GM20431 (cell line): Measurements from ENCODE around the gene L3MBTL4.

Experiments
- in situ Hi-C: fragments of 300-500 bp; cut with MseI, MboI; formaldehyde crosslinking; loops from one replicate; pipeline ENCODE4 v1.15.0; 2020; ENCODE audit warnings: low sequenced_read_pairs; ENCODE audit not compliant: unreplicated experiment

Gene L3MBTL4

DNA sequence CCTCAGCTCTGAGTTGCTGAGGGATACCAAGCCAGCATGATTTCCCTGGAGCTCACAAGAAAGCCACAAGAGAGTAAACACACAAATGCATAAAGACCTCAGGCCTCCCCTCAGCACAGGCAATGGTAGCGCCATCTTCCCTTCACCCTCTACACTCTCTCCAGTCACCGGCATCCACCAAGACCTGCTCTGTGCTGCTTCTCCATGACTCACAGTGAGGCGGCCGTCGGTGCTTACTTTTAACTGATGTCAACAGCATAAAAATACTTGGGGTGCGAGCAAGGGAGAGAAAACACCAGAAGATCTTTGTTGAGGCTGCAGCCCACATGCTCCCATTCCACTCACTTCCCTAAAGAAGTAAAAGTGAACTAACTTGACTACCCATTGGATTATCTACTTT lies 46.7 kb downstream of the L3MBTL4 start:
- in situ Hi-C loops: no loop called here

DNA sequence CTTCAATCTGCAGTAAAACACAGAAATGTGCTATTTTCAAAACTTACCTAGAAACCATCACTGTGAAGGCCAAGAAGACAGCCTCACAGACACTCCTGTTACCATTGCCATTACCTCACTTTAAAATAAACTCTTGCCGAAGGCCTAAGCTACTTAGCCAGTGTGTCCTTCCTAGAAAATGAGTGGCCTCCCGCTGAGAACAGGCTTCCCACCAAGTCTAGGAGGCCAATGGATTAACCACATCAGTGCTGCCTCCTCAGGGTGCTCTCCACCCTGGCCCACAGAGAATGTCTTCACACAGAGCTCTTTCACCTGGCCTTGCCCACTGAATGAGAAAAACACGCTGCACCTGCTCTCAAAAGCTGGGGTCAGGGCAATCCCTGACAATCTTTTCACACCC lies 47.5 kb downstream of the L3MBTL4 start:
- in situ Hi-C loops: no loop called here

DNA sequence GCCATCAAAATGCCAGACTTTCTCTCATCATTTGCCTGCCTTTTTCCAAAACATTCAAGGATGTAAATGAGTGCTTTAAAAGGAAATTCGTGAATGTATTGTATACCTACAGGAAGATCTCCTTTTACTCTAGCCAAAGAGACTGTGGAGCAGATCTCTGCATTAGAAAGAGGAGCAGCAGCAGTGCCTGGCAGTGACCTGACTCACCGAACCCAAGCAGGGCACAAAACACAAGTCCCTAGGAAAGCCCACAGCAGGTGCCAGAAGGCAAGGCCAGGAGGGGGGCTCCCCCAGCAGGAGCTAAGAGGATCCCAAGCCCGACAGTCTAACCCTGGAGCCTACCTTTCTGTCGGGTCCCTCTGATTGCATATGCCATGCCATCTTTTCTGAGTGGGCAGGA lies 47.9 kb downstream of the L3MBTL4 start:
- in situ Hi-C loops: no loop called here

- in situ Hi-C loops: no loop called here
Observed at GRCh38 chr18:6365385-6365784, 49.3 kb downstream of the L3MBTL4 start.

- in situ Hi-C loops: no loop called here
Observed at GRCh38 chr18:6363216-6363615, 51.5 kb downstream of the L3MBTL4 start.

DNA sequence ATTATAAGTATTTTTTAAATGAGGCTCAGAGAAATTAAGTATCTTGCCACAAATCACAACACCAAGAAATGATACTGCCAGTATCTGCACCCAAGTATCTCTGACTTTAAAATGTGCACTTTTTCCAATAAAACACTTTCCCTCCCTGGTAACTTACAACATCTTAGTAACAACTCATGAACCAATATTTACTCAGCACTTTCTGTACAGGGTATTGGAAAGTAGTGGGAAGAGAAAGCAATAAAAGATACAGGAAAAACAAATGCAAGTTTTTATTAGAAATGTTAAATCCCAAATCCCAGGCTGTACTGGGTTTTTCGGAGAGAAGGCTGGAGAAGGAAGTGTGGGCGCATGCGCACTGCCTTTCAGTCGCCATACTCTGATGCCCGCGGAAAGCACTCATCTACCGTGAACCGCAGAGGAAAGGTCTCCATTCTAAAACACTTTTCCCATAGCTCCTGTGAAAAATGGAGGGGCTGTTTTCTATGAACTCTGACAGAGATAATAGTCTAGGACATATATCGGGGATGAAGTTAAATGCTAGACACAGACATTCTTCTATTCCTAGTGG lies 52.1 kb downstream of the L3MBTL4 start:
- in situ Hi-C loops: no loop called here

DNA sequence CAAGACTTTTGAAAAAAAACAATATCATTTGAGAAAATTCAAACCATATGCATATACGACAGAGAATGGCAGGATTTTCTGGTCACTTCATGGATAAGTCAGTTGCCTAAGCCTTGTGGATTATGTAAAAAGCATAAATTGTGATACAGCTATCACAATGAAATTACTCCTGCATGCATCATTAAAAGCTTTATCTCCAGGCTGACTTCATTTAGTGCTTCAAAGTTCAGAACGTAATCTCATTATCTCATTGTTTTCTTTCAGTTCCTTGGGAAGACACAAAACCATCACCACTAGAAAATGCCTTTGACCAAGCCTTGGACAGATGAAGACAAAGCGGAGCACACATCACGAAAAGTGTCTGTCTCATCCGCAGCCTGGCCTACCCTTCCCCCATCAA lies 57.0 kb downstream of the L3MBTL4 start:
- in situ Hi-C loops: no loop called here

GRCh38 chr18:6355789-6356589 lies 58.7 kb downstream of the L3MBTL4 start:
- in situ Hi-C loops: no loop called here

DNA sequence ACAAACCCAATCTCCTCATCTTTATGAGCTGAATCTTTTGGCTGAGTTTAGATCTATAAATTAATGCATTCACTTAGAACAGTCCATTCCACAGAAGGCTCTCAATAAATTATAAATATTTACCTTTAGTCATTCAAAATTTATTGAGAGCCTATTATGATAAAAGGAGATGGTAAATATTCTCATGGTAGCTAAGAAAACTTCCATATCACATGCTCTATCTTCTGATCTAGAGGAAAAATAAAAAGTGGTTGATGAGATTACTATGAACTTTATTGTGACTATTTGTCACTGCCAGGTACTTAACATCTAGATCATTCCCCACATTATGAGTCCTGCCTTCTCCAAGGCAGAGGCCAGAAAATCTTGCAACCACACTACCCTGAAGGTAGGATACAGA lies 62.4 kb downstream of the L3MBTL4 start:
- in situ Hi-C loops: no loop called here

DNA sequence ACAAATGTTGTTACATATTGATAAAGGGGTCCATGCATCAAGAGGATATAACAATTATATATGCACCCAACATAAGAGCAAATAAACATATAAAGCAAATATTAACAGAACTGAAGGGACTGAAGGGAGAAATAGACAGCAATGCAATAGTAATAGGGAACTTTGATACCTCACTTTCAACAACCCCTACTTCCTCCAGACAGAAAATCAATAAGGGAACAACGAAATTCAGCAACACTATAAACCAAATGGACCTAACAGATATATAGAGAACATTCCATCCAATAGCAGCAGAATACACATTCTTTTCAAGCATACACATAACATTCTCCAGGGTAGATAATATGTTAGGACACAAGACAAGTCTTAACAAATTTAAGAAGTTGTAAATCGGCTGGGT lies 71.7 kb downstream of the L3MBTL4 start:
- in situ Hi-C loops: no loop called here

- in situ Hi-C loops: no loop called here
Observed at GRCh38 chr18:6341709-6342108, 73.0 kb downstream of the L3MBTL4 start.

DNA sequence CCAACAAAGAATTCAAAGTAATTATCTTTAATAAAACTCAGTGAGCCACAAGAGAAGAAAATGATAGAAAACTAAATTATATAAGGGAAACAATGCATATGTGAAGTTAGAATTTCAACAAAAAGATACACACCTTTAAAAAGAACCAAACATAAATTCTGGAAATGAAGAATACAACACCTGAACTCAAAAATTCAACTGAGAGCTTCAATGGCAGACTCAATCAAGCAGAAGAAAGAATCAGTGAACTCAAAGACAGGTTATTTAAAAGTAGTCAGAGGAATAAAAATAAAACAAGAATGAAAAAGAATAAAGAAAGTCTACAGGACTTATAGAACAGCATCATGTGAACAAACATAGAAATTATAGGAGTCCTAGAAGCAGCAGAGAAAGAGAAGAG lies 73.4 kb downstream of the L3MBTL4 start:
- in situ Hi-C loops: no loop called here

DNA sequence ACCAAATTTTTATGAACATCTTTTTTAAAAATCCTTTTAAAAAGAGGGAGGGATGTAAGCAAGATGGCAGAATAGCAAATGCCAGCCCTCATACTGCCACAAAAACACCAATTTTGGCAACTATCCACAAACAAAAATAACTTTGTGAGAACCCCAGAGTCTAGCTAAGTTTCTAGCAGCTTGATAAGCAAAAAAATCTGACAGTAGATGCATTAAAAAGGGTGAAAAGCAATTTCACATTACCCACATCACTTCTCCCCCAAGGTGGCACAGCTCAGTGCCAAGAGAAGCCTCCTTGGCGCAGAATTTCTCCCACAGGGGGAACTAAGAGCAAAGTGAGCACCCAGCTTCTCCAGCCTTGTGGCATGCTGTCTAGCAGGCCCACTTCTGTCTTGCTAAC lies 74.6 kb downstream of the L3MBTL4 start:
- in situ Hi-C loops: no loop called here

GRCh38 chr18:6336239-6336638 lies 78.5 kb downstream of the L3MBTL4 start:
- in situ Hi-C loops: no loop called here

GRCh38 chr18:6333981-6334380 lies 80.7 kb downstream of the L3MBTL4 start:
- in situ Hi-C loops: no loop called here

GRCh38 chr18:6331872-6332271 lies 82.8 kb downstream of the L3MBTL4 start:
- in situ Hi-C loops: no loop called here

GRCh38 chr18:6330786-6331185 lies 83.9 kb downstream of the L3MBTL4 start:
- in situ Hi-C loops: no loop called here

DNA sequence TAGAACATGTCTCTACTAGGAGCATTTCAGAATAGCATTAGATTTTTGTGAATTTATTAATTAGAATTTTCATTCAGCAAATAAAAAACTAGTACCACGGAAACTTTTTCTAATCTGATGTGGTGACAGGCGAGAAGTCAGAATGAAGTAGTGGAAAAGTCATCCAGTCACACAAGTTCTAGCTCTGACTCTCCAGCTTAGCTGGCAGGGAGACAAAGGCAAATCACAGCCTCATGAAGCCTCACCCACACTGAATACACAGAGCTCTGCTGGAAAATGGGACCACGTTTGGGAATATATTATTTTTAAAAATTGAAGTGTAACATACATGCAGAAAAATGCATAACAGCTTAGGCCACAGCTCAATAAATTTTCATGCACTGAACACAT lies 86.1 kb downstream of the L3MBTL4 start:
- in situ Hi-C loops: no loop called here

DNA sequence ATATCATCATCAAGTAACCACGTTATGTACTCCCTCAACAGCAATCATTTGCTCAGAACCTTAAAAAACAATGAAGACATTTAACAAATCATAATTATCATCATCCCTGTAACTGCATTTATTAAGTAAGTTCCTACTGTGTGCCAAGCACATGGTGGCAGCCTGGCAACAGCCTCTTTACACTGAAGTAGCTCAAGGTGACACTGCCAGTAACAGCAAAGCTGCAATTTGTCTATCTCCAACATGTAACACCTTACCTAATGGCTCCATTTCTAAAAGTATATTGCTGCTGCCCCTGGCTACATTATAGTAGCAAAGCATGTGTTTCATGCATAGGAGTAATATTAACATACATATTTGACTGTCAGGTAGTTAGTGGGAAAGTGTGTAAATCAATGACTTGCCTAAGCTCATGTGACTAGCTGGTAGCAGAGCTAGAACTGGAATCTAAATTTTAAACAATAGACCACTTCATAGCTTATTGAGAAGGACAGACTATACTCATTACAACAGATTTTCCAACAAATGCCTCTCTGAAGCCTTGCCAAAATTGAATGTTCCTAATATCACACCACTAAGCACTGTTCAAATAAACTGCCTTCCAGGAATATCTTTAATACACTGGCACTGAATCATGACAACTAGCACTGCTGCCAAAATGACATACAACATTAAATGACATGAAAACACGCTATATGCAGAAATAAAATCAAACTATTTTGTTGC lies 86.7 kb downstream of the L3MBTL4 start:
- in situ Hi-C loops: no loop called here

GRCh38 chr18:6327485-6327884 lies 87.2 kb downstream of the L3MBTL4 start:
- in situ Hi-C loops: no loop called here

DNA sequence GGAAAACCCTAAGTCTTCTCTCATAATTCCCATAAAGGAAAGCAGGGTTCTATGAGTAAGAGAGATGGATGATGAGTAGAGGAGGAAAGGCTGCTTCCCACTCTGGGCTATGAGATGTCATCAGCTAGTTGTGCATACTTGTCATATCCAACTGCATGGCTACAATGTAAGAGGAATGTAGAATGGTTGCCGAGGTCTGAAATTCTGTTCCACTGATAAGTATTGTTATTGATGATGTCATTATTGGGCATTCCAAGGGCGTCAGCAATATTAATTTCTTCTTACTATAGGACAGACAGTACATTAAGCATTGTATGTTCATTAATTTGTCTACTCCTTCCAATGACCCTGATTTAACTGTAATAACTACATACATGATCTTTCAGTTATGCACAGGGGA lies 88.1 kb downstream of the L3MBTL4 start:
- in situ Hi-C loops: no loop called here
